Measurements from ENCODE around the gene PLD6.

DNA sequence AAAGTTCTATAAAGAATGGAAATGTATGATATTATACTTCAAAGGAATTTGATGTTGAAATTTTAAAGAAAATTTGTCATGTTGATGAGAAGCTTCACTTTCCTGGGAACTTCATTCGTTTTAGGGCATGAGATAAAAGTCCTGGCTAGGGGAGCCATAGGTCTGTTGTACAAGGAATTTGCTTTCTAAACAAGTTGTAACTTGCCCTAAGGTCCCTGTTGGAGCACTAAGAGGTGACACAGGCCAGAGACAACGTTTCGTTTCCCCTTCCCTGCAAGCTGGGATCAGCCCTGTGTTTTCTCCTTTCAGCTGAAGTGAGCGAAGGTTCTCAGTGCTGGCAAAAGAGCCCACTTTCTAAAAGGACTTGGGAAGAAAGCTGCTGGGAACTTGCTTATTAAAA lies 16.6 kb downstream of the PLD6 start:
- TF ChIP-seq CTCF (IDR thresholded peaks at IDR 0.05; ENCODE audit: low read depth, low read length, poor library complexity, severe bottlenecking) (no peak), EZH2phosphoT487 (IDR thresholded peaks at IDR 0.05; ENCODE audit: borderline replicate concordance, low read length) (no peak)

Data from DOHH2 (cell line).